ENCODE data around the gene CCDC106.

DNA sequence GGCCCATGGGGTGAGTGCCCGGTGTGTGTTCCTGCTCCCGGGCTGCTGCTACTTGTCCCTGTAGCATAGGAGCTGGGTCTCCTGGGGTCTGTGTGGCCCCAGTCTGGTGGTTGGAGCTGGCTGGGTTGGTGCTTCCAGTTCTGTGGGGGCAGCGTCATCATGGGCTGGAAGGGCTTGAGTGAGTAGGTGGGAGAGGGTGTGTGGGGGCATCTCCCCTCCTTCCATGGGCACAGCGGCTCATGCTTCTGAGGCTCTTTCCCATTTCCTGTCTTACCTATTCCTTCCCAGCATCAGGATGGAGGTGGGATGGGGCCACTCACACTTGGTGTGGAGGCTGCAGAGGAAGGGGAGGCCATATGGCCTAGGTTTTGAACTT is 19.0 kb downstream of the CCDC106 start:
- TF ChIP-seq EZH2 (IDR thresholded peaks at IDR 0.05; ENCODE audit: borderline replicate concordance, low read length) = no peak
- TF ChIP-seq, protein P1, sequence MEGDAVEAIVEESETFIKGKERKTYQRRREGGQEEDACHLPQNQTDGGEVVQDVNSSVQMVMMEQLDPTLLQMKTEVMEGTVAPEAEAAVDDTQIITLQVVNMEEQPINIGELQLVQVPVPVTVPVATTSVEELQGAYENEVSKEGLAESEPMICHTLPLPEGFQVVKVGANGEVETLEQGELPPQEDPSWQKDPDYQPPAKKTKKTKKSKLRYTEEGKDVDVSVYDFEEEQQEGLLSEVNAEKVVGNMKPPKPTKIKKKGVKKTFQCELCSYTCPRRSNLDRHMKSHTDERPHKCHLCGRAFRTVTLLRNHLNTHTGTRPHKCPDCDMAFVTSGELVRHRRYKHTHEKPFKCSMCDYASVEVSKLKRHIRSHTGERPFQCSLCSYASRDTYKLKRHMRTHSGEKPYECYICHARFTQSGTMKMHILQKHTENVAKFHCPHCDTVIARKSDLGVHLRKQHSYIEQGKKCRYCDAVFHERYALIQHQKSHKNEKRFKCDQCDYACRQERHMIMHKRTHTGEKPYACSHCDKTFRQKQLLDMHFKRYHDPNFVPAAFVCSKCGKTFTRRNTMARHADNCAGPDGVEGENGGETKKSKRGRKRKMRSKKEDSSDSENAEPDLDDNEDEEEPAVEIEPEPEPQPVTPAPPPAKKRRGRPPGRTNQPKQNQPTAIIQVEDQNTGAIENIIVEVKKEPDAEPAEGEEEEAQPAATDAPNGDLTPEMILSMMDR (IDR thresholded peaks at IDR 0.05; ENCODE audit: low read length) = no peak
